Endothelial cell of umbilical vein (primary cell): Measurements from ENCODE around the gene NPS. TPM values are rescaled to one million over a fixed set of nuclear protein-coding genes. Genes with fewer than 3 reads are reported as not detected.

Experiments
- BruUV-seq: library from RNA; stranded (reverse); fragments of 400-500 nt; replicated peaks from 2 replicates; lab custom pipeline; 2021; lab: Mats Ljungman, UMichigan
- CTCF ChIA-PET: fragments of 300-600, 350-600 bp; sonication (Branson Sonifier 250); formaldehyde crosslinking; loops from one replicate; lab custom pipeline; 2021; ENCODE audit warnings: antibody characterized with exemption, inconsistent platforms; lab: Charles Lee
- POLR2A ChIA-PET: fragments of 300-600, 350-600 bp; sonication (Branson Sonifier 250); formaldehyde crosslinking; loops from one replicate; lab custom pipeline; 2021; ENCODE audit warnings: antibody characterized with exemption, inconsistent platforms; lab: Charles Lee
- DNase-seq: peaks from one replicate; pipeline ENCODE4 v3.0.0-alpha.2; 2011; ENCODE audit warnings: low read depth, low spot score
- FAIRE-seq: peaks from 2 replicates; lab custom pipeline; 2011; peaks lifted over from hg19 to GRCh38; lab: Jason Lieb, UNC
- H2AFZ ChIP-seq: 2 replicates; pipeline ENCODE4 v1.6.0; 2012; ENCODE audit warnings: low read depth, low read length, control low read depth, inconsistent platforms
- H3K27ac ChIP-seq: 2 replicates; pipeline ENCODE4 v1.5.1; 2011; ENCODE audit warnings: low read depth, mild to moderate bottlenecking, control low read depth, low read length, moderate library complexity; ENCODE audit not compliant: insufficient read depth
- H3K27me3 ChIP-seq, 2 experiments: 2 replicates each; pipeline versions ENCODE4 v1.6.0 to v1.6.1; 2011; ENCODE audit warnings: low read length in 2 of 2, mixed read lengths in 1 of 2; ENCODE audit not compliant: control insufficient read depth in 2 of 2, insufficient read depth in 2 of 2
- H3K36me3 ChIP-seq, 2 experiments: 2 replicates in 1 of 2; 3 replicates in 1 of 2; pipeline ENCODE4 v1.5.1; 2011; ENCODE audit warnings: low read length in 2 of 2, mild to moderate bottlenecking in 1 of 2, moderate library complexity in 1 of 2; ENCODE audit not compliant: control insufficient read depth in 2 of 2, insufficient read depth in 2 of 2; ENCODE audit errors: extremely low read depth in 1 of 2
- H3K4me1 ChIP-seq: 3 replicates; pipeline ENCODE4 v1.5.1; 2011; ENCODE audit warnings: mild to moderate bottlenecking, low read length; ENCODE audit not compliant: control insufficient read depth, insufficient read depth; ENCODE audit errors: extremely low read depth
- H3K4me2 ChIP-seq: 2 replicates; pipeline ENCODE4 v1.6.1; 2011; ENCODE audit warnings: low read length, control low read depth, mixed read lengths; ENCODE audit not compliant: insufficient read depth
- H3K4me3 ChIP-seq, 3 experiments: fragments of 200-600 bp in 1 of 3; sonication (generic), shearing (Covaris generic) in 1 of 3; replicated peaks in 1 of 3; 2 replicates each; pipeline ENCODE4 v1.5.1; 2011 to 2016; ENCODE audit warnings: control low read depth in 3 of 3, low read length in 3 of 3, mild to moderate bottlenecking in 2 of 3, inconsistent platforms in 1 of 3, low read depth in 1 of 3, moderate library complexity in 1 of 3; ENCODE audit not compliant: insufficient read depth in 1 of 3
- H3K79me2 ChIP-seq: 2 replicates; pipeline ENCODE4 v1.6.0; 2012; ENCODE audit warnings: low read length, inconsistent platforms; ENCODE audit not compliant: control insufficient read depth, insufficient read depth
- H3K9ac ChIP-seq: replicated peaks from 2 replicates; pipeline ENCODE3; 2011; ENCODE audit warnings: low read length, control low read depth; ENCODE audit not compliant: insufficient read depth; ENCODE audit errors: extremely low read depth
- H3K9me1 ChIP-seq: replicated peaks from 3 replicates; pipeline ENCODE4 v1.6.0; 2011; ENCODE audit warnings: mild to moderate bottlenecking, low read length; ENCODE audit not compliant: control insufficient read depth, insufficient read depth; ENCODE audit errors: extremely low read depth
- H3K9me3 ChIP-seq: replicated peaks from 2 replicates; pipeline ENCODE4 v1.5.1; 2012; ENCODE audit warnings: low read length, inconsistent platforms; ENCODE audit not compliant: control insufficient read depth, insufficient read depth
- H4K20me1 ChIP-seq: replicated peaks from 2 replicates; pipeline ENCODE3; 2011; ENCODE audit warnings: mild to moderate bottlenecking, low read length; ENCODE audit not compliant: control insufficient read depth, insufficient read depth; ENCODE audit errors: extremely low read depth
- EZH2 ChIP-seq: IDR thresholded peaks from 2 replicates; pipeline ENCODE4 v1.6.1; 2012; ENCODE audit warnings: borderline replicate concordance, low read depth, mild to moderate bottlenecking, moderate library complexity, low read length, inconsistent platforms; ENCODE audit not compliant: severe bottlenecking
- FOS ChIP-seq: IDR thresholded peaks from 2 replicates; pipeline ENCODE4 v1.6.1; 2011; ENCODE audit warnings: mild to moderate bottlenecking, low read length, moderate library complexity, borderline replicate concordance; ENCODE audit not compliant: insufficient read depth
- GATA2 ChIP-seq: IDR thresholded peaks from 2 replicates; pipeline ENCODE4 v1.7.0; 2011; ENCODE audit warnings: low read depth, mild to moderate bottlenecking, moderate library complexity, mixed read lengths, low read length; ENCODE audit not compliant: insufficient read length, insufficient read depth
- JUN ChIP-seq: IDR thresholded peaks from 2 replicates; pipeline ENCODE4 v1.6.1; 2011; ENCODE audit warnings: borderline replicate concordance, low read depth; ENCODE audit not compliant: insufficient read length, insufficient read depth
- MYC ChIP-seq: IDR thresholded peaks from one replicate; pipeline ENCODE4 v1.6.1; 2011; ENCODE audit warnings: mild to moderate bottlenecking, low read depth, low read length
- POLR2A ChIP-seq: IDR thresholded peaks from 2 replicates; pipeline ENCODE4 v1.6.1; 2012; ENCODE audit warnings: low read depth, mild to moderate bottlenecking, control low read depth, low read length
- POLR2AphosphoS5 ChIP-seq: IDR thresholded peaks from 2 replicates; pipeline ENCODE4 v1.6.1; 2012; ENCODE audit warnings: low read depth, mild to moderate bottlenecking, control low read depth, low read length, moderate library complexity; ENCODE audit not compliant: insufficient read depth
- dilution Hi-C: fragments of 300-500 bp; cut with MboI; formaldehyde crosslinking; loops from one replicate; pipeline ENCODE4 v1.15.0; 2019; ENCODE audit warnings: low sequenced_read_pairs; ENCODE audit not compliant: extremely low pct_ligation_motif_present
- intact Hi-C: fragments of 100-400 bp; cut with micrococcal nuclease; formaldehyde crosslinking; loops from one replicate; pipeline ENCODE4 v1.10.0; 2022
- polyA plus RNA-seq, 4 experiments: library from polyadenylated mRNA; depleted of rRNA in 3 of 4; stranded (reverse) in 3 of 4; unstranded in 1 of 4; fragments of >200 nt; gene quantifications; 2 replicates each; pipeline versions ENCODE4 v1.2.1 to v1.2.3, GENCODE V29; 2011 to 2012; ENCODE audit warnings: missing spikeins in 1 of 4
- total RNA-seq: library from RNA; stranded (reverse); gene quantifications from 2 replicates; pipeline ENCODE4 v1.2.3, GENCODE V29; 2021
- TF ChIP-seq, protein P1 (sequence below): IDR thresholded peaks from 2 replicates; pipeline ENCODE4 v1.6.1; 2011; ENCODE audit not compliant: insufficient read depth, insufficient read length
- TF ChIP-seq, protein P2 (sequence below), 2 donors: IDR thresholded peaks; 1 replicate in 1 of 2; 2 replicates in 1 of 2; pipeline ENCODE4 v1.5.1; 2011; ENCODE audit warnings: low read length in 2 of 2, mild to moderate bottlenecking in 2 of 2, moderate library complexity in 2 of 2, control low read depth in 1 of 2, inconsistent platforms in 1 of 2, low read depth in 1 of 2; ENCODE audit not compliant: insufficient read depth in 1 of 2; ENCODE audit errors: extremely low read depth in 1 of 2

Gene NPS
- total and polyA plus RNA-seq, 2 donors (not counting 3 experiments of a cell fraction or from before 2014, with no cell fraction given): not detected

DNA sequence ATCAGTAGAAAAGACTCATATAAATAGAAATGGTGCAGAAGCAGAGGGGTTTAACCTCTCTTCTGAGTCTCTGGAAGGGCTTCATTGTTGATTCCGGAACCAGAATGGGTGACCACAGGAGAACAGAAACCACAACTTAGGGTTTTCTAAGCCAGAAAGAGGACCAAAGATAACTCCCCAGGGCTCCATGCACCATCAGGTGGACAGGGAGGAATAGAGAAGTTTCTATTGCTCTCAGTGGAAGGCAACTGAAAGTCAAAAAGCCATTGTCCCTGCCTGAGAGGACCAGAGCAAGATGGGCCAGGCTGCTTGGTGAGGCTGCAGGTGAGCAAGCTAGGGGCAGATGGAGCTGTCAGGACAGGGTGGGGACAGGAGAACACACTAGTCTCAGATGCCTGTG is 14.6 kb upstream of the NPS start:
- TF ChIP-seq MYC (no peak), GATA2 (no peak), EZH2 (no peak), POLR2A (no peak), JUN (no peak), POLR2AphosphoS5 (no peak), FOS (no peak)
- TF ChIP-seq, protein P1, sequence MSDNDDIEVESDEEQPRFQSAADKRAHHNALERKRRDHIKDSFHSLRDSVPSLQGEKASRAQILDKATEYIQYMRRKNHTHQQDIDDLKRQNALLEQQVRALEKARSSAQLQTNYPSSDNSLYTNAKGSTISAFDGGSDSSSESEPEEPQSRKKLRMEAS: no peak
- TF ChIP-seq, protein P2, sequence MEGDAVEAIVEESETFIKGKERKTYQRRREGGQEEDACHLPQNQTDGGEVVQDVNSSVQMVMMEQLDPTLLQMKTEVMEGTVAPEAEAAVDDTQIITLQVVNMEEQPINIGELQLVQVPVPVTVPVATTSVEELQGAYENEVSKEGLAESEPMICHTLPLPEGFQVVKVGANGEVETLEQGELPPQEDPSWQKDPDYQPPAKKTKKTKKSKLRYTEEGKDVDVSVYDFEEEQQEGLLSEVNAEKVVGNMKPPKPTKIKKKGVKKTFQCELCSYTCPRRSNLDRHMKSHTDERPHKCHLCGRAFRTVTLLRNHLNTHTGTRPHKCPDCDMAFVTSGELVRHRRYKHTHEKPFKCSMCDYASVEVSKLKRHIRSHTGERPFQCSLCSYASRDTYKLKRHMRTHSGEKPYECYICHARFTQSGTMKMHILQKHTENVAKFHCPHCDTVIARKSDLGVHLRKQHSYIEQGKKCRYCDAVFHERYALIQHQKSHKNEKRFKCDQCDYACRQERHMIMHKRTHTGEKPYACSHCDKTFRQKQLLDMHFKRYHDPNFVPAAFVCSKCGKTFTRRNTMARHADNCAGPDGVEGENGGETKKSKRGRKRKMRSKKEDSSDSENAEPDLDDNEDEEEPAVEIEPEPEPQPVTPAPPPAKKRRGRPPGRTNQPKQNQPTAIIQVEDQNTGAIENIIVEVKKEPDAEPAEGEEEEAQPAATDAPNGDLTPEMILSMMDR (IDR thresholded peaks at IDR 0.05; ENCODE audit: extremely low read depth in 1 of 2, insufficient read depth in 1 of 2, low read depth in 1 of 2, low read length in 2 of 2): no peak
- CTCF ChIA-PET: no interaction called here
- DNase-seq: no peak

More for the DNA sequence above, 14.6 kb upstream of the NPS start:
- H3K4me1 ChIP-seq: no peaks in the 10 kb centered on the region
- no peak for FAIRE-seq
- H4K20me1 ChIP-seq: no peaks in the 10 kb centered on the region
- BruUV-seq: no TSS peak
- H3K27ac ChIP-seq: no peak overlapping the region
- POLR2A ChIA-PET: no interaction called here
- H3K9ac ChIP-seq: no peak overlapping the region
- no peaks in the 10 kb centered on the region for H3K9me3 ChIP-seq
- no peaks in the 10 kb centered on the region for H3K36me3 ChIP-seq
- H3K4me2 ChIP-seq: no peak overlapping the region
- intact Hi-C loops (no loop called here), dilution Hi-C loops (no loop called here)
- no peak overlapping the region for H3K4me3 ChIP-seq
- no peaks in the 10 kb centered on the region for H3K9me1 ChIP-seq
- no peaks in the 10 kb centered on the region for H3K79me2 ChIP-seq
- no peak overlapping the region for H2AFZ ChIP-seq
- H3K27me3 ChIP-seq: no peaks in the 10 kb centered on the region
